ENCODE measurements around the gene FARSA. TPM values are rescaled to one million over a fixed set of nuclear protein-coding genes. Genes with fewer than 3 reads are reported as not detected.

Gene FARSA
- total and polyA plus RNA-seq, 2 of the 8 experiments (the other 6 are each of a cell fraction or from before 2014, with no cell fraction given) = 61.0 to 103 TPM

DNA sequence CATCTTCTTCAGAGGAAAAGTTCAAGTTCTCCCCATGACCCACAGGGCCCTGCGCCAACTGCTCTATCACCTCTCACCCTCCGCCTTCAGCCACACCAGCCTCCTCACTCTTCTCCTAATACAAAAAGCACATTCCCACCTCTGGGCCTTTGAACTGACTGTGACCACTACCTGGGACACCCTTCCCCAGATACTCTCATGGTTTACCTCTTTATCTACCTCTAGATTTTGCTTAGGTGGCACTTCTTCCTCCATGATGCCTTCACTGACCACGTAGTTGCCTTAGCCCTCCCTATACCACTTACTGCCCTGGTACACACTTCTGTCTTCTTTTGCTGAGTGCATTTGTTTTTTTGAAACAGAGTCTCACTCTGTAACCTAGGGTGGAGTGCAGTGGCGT lies 10.6 kb downstream of the FARSA start:
- no peak for TF ChIP-seq RNF2 (IDR thresholded peaks at IDR 0.05; ENCODE audit: borderline replicate concordance, low read depth, low read length, missing control alignments, poor library complexity, severe bottlenecking)
- no peak for TF ChIP-seq SAP30 (IDR thresholded peaks at IDR 0.05; ENCODE audit: insufficient read depth, insufficient replicate concordance, low read length)
- TF ChIP-seq NRF1 (IDR thresholded peaks at IDR 0.05; ENCODE audit: low read depth, low read length) = no peak
- no peak for TF ChIP-seq CBX5 (IDR thresholded peaks at IDR 0.05; ENCODE audit: low read depth, low read length)
- no peak for TF ChIP-seq SIX5 (IDR thresholded peaks at IDR 0.05; ENCODE audit: low read depth, low read length)
- TF ChIP-seq GABPA (IDR thresholded peaks at IDR 0.05; ENCODE audit: borderline replicate concordance, insufficient read depth, low read length) = no peak
- TF ChIP-seq KDM1A (IDR thresholded peaks at IDR 0.05; ENCODE audit: borderline replicate concordance, low read length) = no peak
- no peak for TF ChIP-seq CBX8 (IDR thresholded peaks at IDR 0.05; ENCODE audit: borderline replicate concordance, low read depth, low read length)
- TF ChIP-seq SRF (IDR thresholded peaks at IDR 0.05; ENCODE audit: low read depth, low read length) = no peak
- no peak for TF ChIP-seq POU5F1 (IDR thresholded peaks at IDR 0.05; ENCODE audit: low read depth, low read length)
- TF ChIP-seq EZH2 (IDR thresholded peaks at IDR 0.05; ENCODE audit: low read depth, low read length, severe bottlenecking) = no peak
- no peak overlapping the region for H2BK15ac ChIP-seq (ENCODE audit: low read length)
- no peak overlapping the region for H2AFZ ChIP-seq (ENCODE audit: low read length)
- ChIA-PET CTCF (ENCODE audit: partially characterized antibody) (interaction anchor here (1.2 kb wide), 1 partner anchor 38 kb away, joined by 5 read pairs; no protein-coding TSS in a partner anchor), POLR2A (ENCODE audit: partially characterized antibody) (interaction anchor here (0.6 to 13.9 kb wide), 6 partner anchors 10 to 50 kb away, joined by 4 to 180 read pairs (median 10); partner anchors contain the start of genes CALR, FARSA and GCDH)
- H3K4me2 ChIP-seq (ENCODE audit: insufficient read depth in 1 of 2, low read depth in 2 of 2, low read length in 2 of 2) = no peak overlapping the region
- H2BK120ac ChIP-seq (replicated peaks; ENCODE audit: low read depth, low read length) = no peak overlapping the region
- H3K4me1 ChIP-seq (replicated peaks in 1 of 4; ENCODE audit: control insufficient read depth in 3 of 4, insufficient read depth in 4 of 4, low read length in 3 of 4) = peaks cover 0 to 2% (median 0%) of the 10 kb centered on the region in 4 experiments; a peak in 1 of 7 replicates
- peaks cover 6 to 11% (median 10%) of the 10 kb centered on the region in 4 experiments for H3K27me3 ChIP-seq (replicated peaks in 1 of 4; ENCODE audit: control insufficient read depth in 3 of 4, extremely low read depth in 1 of 4, insufficient read depth in 3 of 4, low read length in 3 of 4)
- H4K8ac ChIP-seq (ENCODE audit: extremely low read depth, insufficient read depth, low read length) = no peak overlapping the region
- no peak overlapping the region for H3K18ac ChIP-seq (ENCODE audit: extremely low read depth, low read length)
- H3K9me3 ChIP-seq (ENCODE audit: insufficient read depth in 2 of 2, low read depth in 1 of 2, low read length in 1 of 2) = peaks cover 2 to 9% of the 10 kb centered on the region in 2 experiments; a peak in 1 of 4 replicates
- H2BK20ac ChIP-seq (ENCODE audit: low read length) = no peak overlapping the region
- peaks cover 25 to 55% (median 38%) of the 10 kb centered on the region in 4 experiments; a peak in 7 of 8 replicates for H3K36me3 ChIP-seq (ENCODE audit: control insufficient read depth in 2 of 4, insufficient read depth in 4 of 4, low read length in 3 of 4)
- H2BK12ac ChIP-seq (ENCODE audit: low read depth, low read length) = no peak overlapping the region
- no peak overlapping the region for H3K27ac ChIP-seq (ENCODE audit: low read depth, low read length)
- H2BK5ac ChIP-seq (ENCODE audit: low read depth, low read length) = no peak overlapping the region
- H3K9ac ChIP-seq (replicated peaks in 1 of 4; ENCODE audit: extremely low read depth in 1 of 4, low read depth in 3 of 4, low read length in 3 of 4) = no peak overlapping the region
- no peaks in the 10 kb centered on the region for H3K79me2 ChIP-seq (ENCODE audit: control insufficient read depth in 1 of 2, insufficient read depth in 2 of 2, low read length in 2 of 2)
- H4K20me1 ChIP-seq (replicated peaks in 1 of 2; ENCODE audit: control insufficient read depth in 1 of 2, insufficient read depth in 2 of 2, low read length in 2 of 2) = peaks cover 0 to 3% of the 10 kb centered on the region in 2 experiments
- no peak for FAIRE-seq
- H3K23me2 ChIP-seq (ENCODE audit: low read depth, low read length) = no peaks in the 10 kb centered on the region
- no peak overlapping the region for H3K14ac ChIP-seq (ENCODE audit: insufficient read length)
- WGBS, 2 experiments (ENCODE audit: extremely low coverage in 1 of 2, insufficient coverage in 1 of 2, insufficient read length in 1 of 2, insufficient replicate concordance in 2 of 2, low coverage in 1 of 2, low lambda C conversion rate in 2 of 2, missing lambda C conversion rate in 1 of 2) = 98% methylated on average over 4 of the region's 4 CpGs; no CpG with 5 or more reads in 1 of the 2 experiments
- H4K5ac ChIP-seq (ENCODE audit: insufficient read length, low read depth, low read length) = no peak overlapping the region
- no peak overlapping the region for H3K4me3 ChIP-seq (ENCODE audit: extremely low read depth in 1 of 4, insufficient read depth in 2 of 4, low read depth in 3 of 4, low read length in 4 of 4)
- H4K91ac ChIP-seq (replicated peaks; ENCODE audit: insufficient read length, low read length) = no peak overlapping the region
- H3K23ac ChIP-seq (ENCODE audit: insufficient read length) = no peak overlapping the region
- no peaks in the 10 kb centered on the region for H3K79me1 ChIP-seq (ENCODE audit: low read depth, low read length)
- no peak for DNase-seq (ENCODE audit: low read depth in 1 of 2, low spot score in 2 of 2)
- H3K56ac ChIP-seq (replicated peaks; ENCODE audit: insufficient read length, low read depth, low read length) = no peak overlapping the region
- no peak overlapping the region for H2AK5ac ChIP-seq (ENCODE audit: low read depth, low read length)
- H3K4ac ChIP-seq (replicated peaks; ENCODE audit: insufficient read length, low read depth, low read length) = no peak overlapping the region
